Measurements from ENCODE around the gene MTARC1. TPM values are rescaled to one million over a fixed set of nuclear protein-coding genes. Genes with fewer than 3 reads are reported as not detected.

Gene MTARC1
- total RNA-seq, 2 donors from 2014 or later, result 5.2 to 71.5 TPM

GRCh38 chr1:220824031-220824989, 37.6 kb downstream of the MTARC1 start:
- 76% methylated on average over 6 to 9 of the region's 9 CpGs for WGBS, 2 donors
- Histone ChIP-seq H3K4me3 (no peak overlapping the region), H3K36me3 (replicated peaks in 1 of 2; ENCODE audit: insufficient read depth in 1 of 2, low read depth in 2 of 2) (no peaks in the 10 kb centered on the region), H3K9me3 (no peaks in the 10 kb centered on the region), H3K27me3 (no peaks in the 10 kb centered on the region), H3K4me1 (no peaks in the 10 kb centered on the region), H3K27ac (no peak overlapping the region)
- ATAC-seq (no peak), DNase-seq (no peak)
- intact Hi-C loops (cut with DNase I), result no loop called here
- TF ChIP-seq CTCF (IDR thresholded peaks at IDR 0.05), result no peak
- no peak for TF ChIP-seq POLR2A (IDR thresholded peaks at IDR 0.05)

DNA sequence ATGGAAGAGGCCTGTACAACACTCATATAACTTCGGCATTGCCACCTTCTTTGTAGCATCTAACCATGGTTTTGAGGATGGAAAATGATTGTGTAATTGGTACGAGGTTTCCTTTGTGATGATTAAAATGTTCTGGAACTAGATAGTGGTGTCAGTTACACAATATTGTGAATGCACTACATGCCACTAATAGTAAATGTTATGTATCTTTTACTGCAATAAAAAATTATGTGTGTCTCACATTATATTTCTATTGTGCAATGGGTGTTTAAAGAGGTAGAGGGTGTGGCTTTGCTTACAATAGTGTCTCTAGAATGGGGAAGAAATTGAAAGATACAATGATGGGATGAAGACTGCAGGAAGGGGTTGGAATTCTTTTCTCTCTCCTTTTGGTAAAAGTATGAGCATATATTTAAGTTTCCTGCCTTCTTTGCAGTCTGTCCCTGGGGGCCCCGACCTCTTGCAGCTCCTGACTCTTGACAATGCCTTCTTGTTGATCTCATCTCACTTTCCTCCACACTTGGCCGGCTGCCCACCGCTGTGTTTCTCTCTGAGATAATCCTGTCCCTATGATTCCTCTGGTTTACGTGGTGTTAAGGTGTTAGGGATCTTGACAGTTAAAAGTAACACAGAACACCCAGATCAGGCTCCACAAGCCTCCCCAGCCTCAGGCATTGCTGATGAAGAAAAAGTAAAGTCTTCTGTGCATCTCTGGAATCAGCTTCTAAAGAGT, 39.3 kb downstream of the MTARC1 start:
- 53 to 58% methylated on average over 6 of the region's 6 CpGs for WGBS, 2 donors
- H3K4me3 ChIP-seq, result no peak overlapping the region
- ATAC-seq (no peak), DNase-seq (no peak)
- no peaks in the 10 kb centered on the region for H3K4me1 ChIP-seq
- H3K27ac ChIP-seq, result no peak overlapping the region
- TF ChIP-seq POLR2A (IDR thresholded peaks at IDR 0.05) (no peak), CTCF (IDR thresholded peaks at IDR 0.05) (no peak)
- no peaks in the 10 kb centered on the region for H3K9me3 ChIP-seq
- no peaks in the 10 kb centered on the region for H3K27me3 ChIP-seq
- no peaks in the 10 kb centered on the region for H3K36me3 ChIP-seq (replicated peaks in 1 of 2; ENCODE audit: insufficient read depth in 1 of 2, low read depth in 2 of 2)
- intact Hi-C loops (cut with DNase I), result no loop called here

- intact Hi-C loops (cut with DNase I), result no loop called here
- DNase-seq, result no peak
- Histone ChIP-seq H3K4me1 (no peaks in the 10 kb centered on the region), H3K4me3 (no peak overlapping the region), H3K27ac (no peak overlapping the region), H3K36me3 (replicated peaks in 1 of 2; ENCODE audit: insufficient read depth in 1 of 2, low read depth in 2 of 2) (no peaks in the 10 kb centered on the region), H3K9me3 (no peaks in the 10 kb centered on the region), H3K27me3 (no peaks in the 10 kb centered on the region)
- no peak for ATAC-seq
- TF ChIP-seq POLR2A (IDR thresholded peaks at IDR 0.05) (no peak), CTCF (IDR thresholded peaks at IDR 0.05) (no peak)
- WGBS, 2 donors, result 84 to 88% methylated on average over 5 of the region's 5 CpGs
Measured at GRCh38 chr1:220826729-220827128, 40.0 kb downstream of the MTARC1 start.

- TF ChIP-seq POLR2A (IDR thresholded peaks at IDR 0.05), result no peak
- no peak for TF ChIP-seq CTCF (IDR thresholded peaks at IDR 0.05)
- no peaks in the 10 kb centered on the region for H3K9me3 ChIP-seq
- no peaks in the 10 kb centered on the region for H3K27me3 ChIP-seq
- H3K4me1 ChIP-seq, result no peaks in the 10 kb centered on the region
- intact Hi-C loops (cut with DNase I), result no loop called here
- no peak overlapping the region for H3K4me3 ChIP-seq
- ATAC-seq (no peak), DNase-seq (no peak)
- 62% methylated on average over 4 of the region's 4 CpGs for WGBS, 2 donors
- no peak overlapping the region for H3K27ac ChIP-seq
- no peaks in the 10 kb centered on the region for H3K36me3 ChIP-seq (replicated peaks in 1 of 2; ENCODE audit: insufficient read depth in 1 of 2, low read depth in 2 of 2)
Measured at GRCh38 chr1:220827445-220828178, 40.9 kb downstream of the MTARC1 start.
